NCI-H2107 treated with DMSO at 0.1 percent for 48 hours (cell line): ENCODE results near the gene RANBP2.

ENCODE experiments used
- DNase-seq: peaks from one replicate; lab custom pipeline; 2025; ENCODE audit not compliant: unreplicated experiment; lab: John Stamatoyannopoulos, UW

The RANBP2 gene

DNA sequence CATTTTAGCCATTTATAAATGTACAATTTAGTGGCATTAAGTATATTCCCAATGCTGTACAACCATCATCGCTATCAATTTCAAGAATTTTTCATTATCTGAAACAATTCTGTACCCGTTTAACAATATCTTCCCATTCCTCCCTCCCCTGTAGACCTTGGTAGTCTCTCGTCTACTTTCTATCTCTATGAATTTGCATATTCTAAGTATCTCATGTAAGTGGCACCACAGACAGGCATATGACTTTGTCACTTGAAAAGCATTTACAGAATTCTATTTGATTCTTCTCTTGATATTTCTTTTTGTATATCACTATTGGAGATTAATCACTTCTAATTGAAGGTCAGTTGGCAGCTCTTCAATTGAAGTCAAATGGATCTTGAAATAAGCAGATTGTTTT, 115.3 kb downstream of the RANBP2 start:
- no peak for DNase-seq

DNA sequence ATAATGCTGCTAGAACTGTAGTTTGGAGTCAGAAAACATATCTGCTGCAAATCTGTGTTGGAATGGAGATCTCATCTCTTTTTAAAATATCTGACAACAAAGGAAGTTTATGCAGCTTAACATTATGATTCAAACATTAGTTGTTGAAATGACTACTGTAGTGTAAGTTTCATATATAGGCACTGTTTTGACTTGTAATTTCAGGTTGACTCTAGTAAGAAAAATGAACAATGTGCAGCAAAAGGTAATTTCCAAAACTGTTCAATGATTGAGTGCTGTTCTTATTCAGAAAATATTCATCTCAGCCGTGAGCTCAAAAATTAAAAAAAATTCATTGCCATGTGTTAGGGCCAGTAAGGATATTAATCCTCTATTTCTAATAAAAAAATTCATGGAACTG, 115.8 kb downstream of the RANBP2 start:
- DNase-seq = no peak
